ENCODE measurements around the gene RAB40C. TPM values are rescaled to one million over a fixed set of nuclear protein-coding genes. Genes with fewer than 3 reads are reported as not detected.

Gene RAB40C
- total and polyA plus RNA-seq, 9 of the 15 experiments (the other 6 are each of a cell fraction or from before 2014, with no cell fraction given): 0.17 to 23.4 (median 8.7) TPM

- no peak for TF ChIP-seq E4F1 (CRISPR knock-in tag; IDR thresholded peaks at IDR 0.05; ENCODE audit: borderline replicate concordance)
- no peak for TF ChIP-seq PBX2 (CRISPR knock-in tag; IDR thresholded peaks at IDR 0.05; ENCODE audit: low read depth)
- TF ChIP-seq PBX2 (tag; conservative IDR thresholded peaks at IDR 0.05; ENCODE audit: low read depth): no peak
- TF ChIP-seq TFAP4 (CRISPR knock-in tag; IDR thresholded peaks at IDR 0.05; ENCODE audit: borderline replicate concordance): peak; percentile 94
- no peak for TF ChIP-seq FOXP4 (CRISPR knock-in tag; IDR thresholded peaks at IDR 0.05; ENCODE audit: borderline replicate concordance)
- TF ChIP-seq ZNF766 (CRISPR knock-in tag; conservative IDR thresholded peaks at IDR 0.05): no peak
- TF ChIP-seq RBFOX2 (IDR thresholded peaks at IDR 0.05; ENCODE audit: low read depth, low read length): peak; percentile 74
- no peak for TF ChIP-seq MED1 (CRISPR knock-in tag; IDR thresholded peaks at IDR 0.05; ENCODE audit: borderline replicate concordance)
- TF ChIP-seq ZC3H11A (IDR thresholded peaks at IDR 0.05; ENCODE audit: low read depth, low read length): no peak
- no peak for TF ChIP-seq BACH1 (tag; IDR thresholded peaks at IDR 0.05)
- TF ChIP-seq SMARCA4 (IDR thresholded peaks at IDR 0.05): 0 out of 2 replicates have a peak, but pooled peaks have one; percentile 34
- no peak for TF ChIP-seq TRIM24 (IDR thresholded peaks at IDR 0.05)
- TF ChIP-seq ZNF830 (CRISPR knock-in tag; IDR thresholded peaks at IDR 0.05): no peak
- TF ChIP-seq POLR2AphosphoS2 (IDR thresholded peaks at IDR 0.05; ENCODE audit: low read length): no peak
- TF ChIP-seq E2F6 (IDR thresholded peaks at IDR 0.05; ENCODE audit: borderline replicate concordance in 1 of 2, extremely low read depth in 1 of 2, insufficient read depth in 1 of 2, insufficient read length in 1 of 2, low read depth in 1 of 2, low read length in 1 of 2, poor library complexity in 1 of 2, severe bottlenecking in 1 of 2): peak; percentile 56 to 82
- peak; percentile 80 for TF ChIP-seq SP1 (CRISPR knock-in tag; IDR thresholded peaks at IDR 0.05)
- TF ChIP-seq POLR3A (IDR thresholded peaks at IDR 0.05; ENCODE audit: borderline replicate concordance, extremely low read depth, insufficient read depth, insufficient read length): no peak
Measured at GRCh38 chr16:660459-661183, 70.8 kb downstream of the RAB40C start (continued).
